ENCODE measurements around the gene TEAD3.

TEAD3 gene

DNA sequence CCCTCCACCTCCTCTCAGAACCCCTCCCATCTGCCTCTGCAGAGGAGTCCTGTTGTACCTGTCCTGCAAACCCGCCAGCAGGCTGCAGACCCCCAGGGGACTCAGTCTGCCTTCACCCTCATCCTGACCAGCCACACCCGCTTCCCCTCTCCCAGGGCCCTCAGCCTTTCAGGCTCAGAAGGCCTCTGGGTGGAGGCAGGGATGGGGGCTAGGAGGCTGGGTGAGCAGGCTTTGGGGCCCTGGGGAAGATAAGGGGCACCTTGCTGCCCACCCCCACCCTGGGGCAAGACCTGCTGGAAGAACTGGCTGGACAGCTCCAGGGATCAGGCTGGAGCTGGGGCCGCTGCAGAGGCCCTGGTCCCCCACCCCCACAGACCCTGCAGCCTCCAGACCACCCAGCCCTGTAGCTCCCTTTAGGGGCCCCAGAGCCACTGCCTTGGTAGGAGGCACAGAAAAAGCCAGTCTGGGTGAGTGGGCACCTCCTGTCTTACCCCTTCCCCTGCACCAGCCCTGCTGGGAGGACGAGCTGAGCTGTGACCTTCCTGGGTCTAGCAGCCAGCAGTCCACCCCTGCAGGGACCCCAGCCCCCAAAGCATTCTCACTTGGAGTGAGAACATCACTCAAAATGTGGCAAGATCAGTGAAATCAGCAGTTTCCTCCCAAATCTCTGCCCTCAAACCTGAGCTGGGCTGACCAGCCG is 5.2 kb downstream of the TEAD3 start:
- DNase-seq, result no peak

- no peak for DNase-seq
These were observed 5.9 kb downstream of the TEAD3 start for GRCh38 chr6:35490821-35491557.

- no peak for DNase-seq
These were observed 6.7 kb downstream of the TEAD3 start for GRCh38 chr6:35489995-35490791.

DNA sequence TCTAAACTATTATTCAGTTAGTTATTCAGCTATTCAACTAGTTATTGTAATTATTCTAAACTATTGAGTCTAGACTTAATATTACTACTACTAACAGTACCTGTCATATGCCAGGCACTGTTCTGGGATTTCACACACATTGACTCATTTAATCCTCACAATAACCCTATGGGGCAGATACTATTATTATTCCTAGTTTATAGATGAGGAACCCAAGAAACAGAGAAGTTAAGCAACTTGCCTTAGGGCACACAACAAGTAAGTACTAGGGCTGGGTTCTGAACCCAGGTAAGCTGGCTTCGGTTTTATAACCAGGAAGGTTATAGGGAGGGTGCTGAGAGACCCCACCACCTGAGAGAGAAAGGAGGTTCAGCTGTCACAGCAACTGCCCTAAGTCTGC is 7.8 kb downstream of the TEAD3 start:
- no peak for DNase-seq

- no peak for DNase-seq
These were observed 8.4 kb downstream of the TEAD3 start for GRCh38 chr6:35488517-35488862.

DNA sequence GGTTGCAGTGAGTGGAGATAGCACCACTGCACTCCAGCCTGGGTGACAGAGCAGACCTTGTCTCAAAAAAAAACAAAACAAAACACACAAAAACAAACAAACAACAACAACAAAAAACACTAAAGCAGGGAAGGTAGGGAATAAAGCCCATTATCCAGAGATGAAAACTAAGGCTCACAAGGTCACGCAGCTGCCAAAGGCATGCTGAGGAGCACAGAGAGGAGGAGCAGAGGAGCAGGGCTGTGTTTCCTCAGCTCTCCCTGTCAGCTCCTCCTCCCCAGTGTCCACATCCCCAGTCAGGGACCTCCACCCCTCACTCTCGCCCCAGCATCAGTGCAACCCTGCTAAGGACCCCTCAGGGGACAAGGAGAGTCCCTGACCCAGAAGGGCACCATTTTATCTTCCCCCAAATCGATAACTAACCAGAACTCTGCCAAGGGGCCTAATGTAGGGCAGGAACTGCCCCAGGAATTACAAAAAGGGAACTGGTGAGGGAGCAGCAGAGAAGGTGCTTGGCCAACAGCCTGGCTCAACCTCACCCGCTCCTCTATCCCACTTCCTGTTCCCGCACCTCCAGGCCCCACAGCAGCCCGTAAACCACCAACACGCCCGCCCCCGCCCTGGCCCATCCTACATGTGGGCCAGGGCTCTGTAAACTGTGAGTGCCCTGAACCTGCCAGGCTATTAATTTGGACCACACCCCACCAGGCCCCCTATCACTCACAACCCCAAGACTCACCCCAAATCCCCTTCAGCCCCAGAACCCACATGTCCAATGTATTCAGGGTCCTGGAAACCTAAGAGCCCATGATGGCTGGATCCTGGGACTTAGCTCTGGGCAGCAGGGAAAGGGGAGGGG is 9.0 kb downstream of the TEAD3 start:
- no peak for DNase-seq

GRCh38 chr6:35486005-35486925 is 10.6 kb downstream of the TEAD3 start:
- no peak for DNase-seq

DNA sequence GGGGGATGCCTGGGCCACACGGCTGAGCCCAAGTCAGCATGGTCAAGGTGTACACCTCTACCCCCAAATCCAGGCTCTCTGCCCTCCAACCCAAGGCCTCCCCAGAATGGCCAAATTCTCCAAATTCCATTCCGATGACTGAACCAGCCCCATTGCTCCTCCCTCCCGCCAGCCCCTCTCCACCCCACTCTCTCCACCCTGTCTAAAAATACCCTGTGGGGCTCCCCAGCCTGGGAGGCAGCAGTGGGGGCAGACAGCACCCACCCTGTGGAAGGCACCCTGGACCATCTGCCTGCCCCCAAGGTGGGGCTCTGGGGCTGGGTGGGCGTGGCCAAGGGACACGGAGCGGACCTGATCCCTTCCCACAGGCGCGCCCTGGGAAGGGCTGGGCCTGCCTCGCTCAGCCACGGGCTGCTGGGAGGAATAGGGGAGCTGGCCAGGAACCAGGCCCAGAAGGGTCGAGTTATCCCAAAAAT is 11.4 kb downstream of the TEAD3 start:
- DNase-seq, result no peak

GRCh38 chr6:35484921-35485392 is 11.9 kb downstream of the TEAD3 start:
- no peak for DNase-seq

- DNase-seq, result no peak
These were observed 12.8 kb downstream of the TEAD3 start for GRCh38 chr6:35483893-35484645.

DNA sequence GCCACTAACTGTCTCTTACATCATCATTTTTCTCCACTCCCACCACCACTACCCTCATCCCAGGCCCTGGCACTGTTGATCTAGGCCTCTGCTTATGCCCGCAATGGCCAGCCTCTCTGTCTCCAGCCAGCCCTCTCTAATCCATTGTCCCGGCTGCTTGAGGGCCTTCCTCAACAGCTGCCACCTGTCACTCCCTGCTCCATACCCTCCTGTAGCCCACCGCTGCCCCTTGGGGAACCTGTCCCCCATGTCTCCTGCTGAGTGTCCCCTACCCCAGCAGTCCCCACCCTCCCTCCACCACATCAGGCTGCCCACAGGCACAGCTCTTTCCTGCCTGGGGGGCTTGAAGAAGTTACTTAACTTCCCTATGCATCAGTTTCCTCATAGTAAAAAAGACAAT is 13.4 kb downstream of the TEAD3 start:
- DNase-seq, result no peak

GRCh38 chr6:35483062-35483461 is 13.8 kb downstream of the TEAD3 start:
- no peak for DNase-seq

GRCh38 chr6:35481226-35481625 is 15.7 kb downstream of the TEAD3 start:
- no peak for DNase-seq

- no peak for DNase-seq
These were observed 16.7 kb downstream of the TEAD3 start for GRCh38 chr6:35480176-35480575.

DNA sequence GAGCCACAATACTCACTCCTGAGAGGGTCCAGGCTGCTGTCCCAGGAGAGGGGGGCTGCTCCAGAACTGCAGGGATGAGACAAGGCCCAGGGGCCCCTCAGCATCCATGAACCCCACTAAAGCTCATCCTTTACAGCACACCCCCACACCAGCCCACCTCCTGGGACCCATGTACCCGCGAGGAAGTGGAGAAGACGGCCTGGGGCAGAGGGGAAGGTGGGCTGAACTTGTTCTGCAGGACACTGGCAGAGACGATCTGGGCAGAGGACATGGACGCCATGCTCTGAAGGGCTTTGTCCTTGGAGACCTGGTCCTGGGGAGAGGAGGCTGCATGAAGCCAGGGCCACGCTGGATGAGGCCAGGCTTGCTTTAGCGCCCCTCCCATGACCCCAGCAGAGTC is 18.6 kb downstream of the TEAD3 start:
- no peak for DNase-seq

DNA sequence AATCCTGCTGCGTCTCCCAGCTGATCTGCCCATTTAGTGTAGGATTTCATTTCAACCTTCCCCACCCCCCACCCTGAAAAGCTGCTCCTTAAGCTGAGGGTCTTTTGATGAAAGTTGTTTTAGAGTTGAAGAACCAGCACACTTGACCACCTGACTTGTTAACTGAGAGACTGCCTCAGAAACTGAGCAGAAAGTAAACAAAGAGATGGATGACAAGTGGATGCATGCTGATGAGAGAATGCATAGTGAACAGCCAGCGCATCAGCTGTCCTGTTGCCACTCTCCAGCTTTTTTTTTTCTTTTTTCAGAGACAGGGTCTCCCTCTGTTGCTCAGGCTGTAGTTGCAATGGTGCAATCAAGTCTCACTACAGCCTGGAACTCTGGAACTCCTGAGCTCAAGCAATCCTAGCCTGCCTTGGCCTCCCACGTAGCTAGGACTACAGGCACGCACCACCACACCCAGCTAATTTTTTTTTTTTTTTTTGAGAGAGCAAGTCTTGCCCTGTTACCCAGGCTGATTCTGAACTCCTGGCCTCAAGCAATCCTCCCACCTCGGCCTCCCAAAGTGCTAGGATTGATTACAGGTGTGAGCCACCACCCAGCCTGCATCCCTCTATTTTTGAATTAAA is 19.2 kb downstream of the TEAD3 start:
- no peak for DNase-seq

- DNase-seq, result no peak
These were observed 19.9 kb downstream of the TEAD3 start for GRCh38 chr6:35477028-35477427.

DNA sequence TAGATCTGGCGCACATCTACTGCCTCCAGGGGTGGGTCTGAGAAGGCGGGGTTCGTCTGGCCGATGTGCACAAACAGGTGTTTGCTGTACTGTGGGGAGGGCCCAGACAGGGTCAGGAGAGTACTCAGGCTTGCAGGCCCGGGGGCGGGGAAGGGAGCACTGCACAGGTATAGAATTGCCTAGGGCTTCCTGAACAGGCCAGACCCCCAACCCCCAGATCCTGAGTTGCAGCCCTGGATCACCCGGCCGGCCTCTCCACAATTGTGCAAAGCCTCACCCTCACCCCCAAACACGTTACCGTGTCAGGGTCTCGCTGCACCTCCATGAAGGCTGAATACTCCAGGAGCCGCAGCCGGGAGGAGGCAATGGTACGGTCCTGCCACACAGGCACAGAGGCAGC is 20.9 kb downstream of the TEAD3 start:
- DNase-seq, result no peak

- DNase-seq, result no peak
These were observed 21.3 kb downstream of the TEAD3 start for GRCh38 chr6:35475573-35475972.

GRCh38 chr6:35474942-35475570 is 21.8 kb downstream of the TEAD3 start:
- no peak for DNase-seq
